SJCRH30 (cell line): ENCODE results near the gene NKTR. TPM values are rescaled to one million over a fixed set of nuclear protein-coding genes. Genes with fewer than 3 reads are reported as not detected.
"Not testable (repeated sequence)": the region's sequence is repeated elsewhere in the genome, so short reads cannot be mapped to it uniquely, and the experiment has no call there.

Experiments used
- DNase-seq, 2 experiments: peaks; one replicate each; pipeline ENCODE4 v3.0.0-alpha.2; 2015 to 2020
- H3K27ac ChIP-seq: fragments of 250-450 bp; sonication (Bioruptor Pico); 2 replicates; pipeline ENCODE4 v1.5.1; 2020; ENCODE audit warnings: mild to moderate bottlenecking, moderate library complexity
- H3K27me3 ChIP-seq: fragments of 250-450 bp; sonication (Bioruptor Pico); 2 replicates; pipeline ENCODE4 v1.5.1; 2020; ENCODE audit warnings: mild to moderate bottlenecking, moderate library complexity
- H3K36me3 ChIP-seq: fragments of 250-450 bp; sonication (Bioruptor Pico); 2 replicates; pipeline ENCODE4 v1.5.1; 2020; ENCODE audit warnings: mild to moderate bottlenecking, moderate library complexity
- H3K4me1 ChIP-seq: fragments of 250-450 bp; sonication (Bioruptor Pico); 2 replicates; pipeline ENCODE4 v1.5.1; 2020; ENCODE audit warnings: mild to moderate bottlenecking, moderate library complexity
- H3K4me3 ChIP-seq: fragments of 250-450 bp; sonication (Bioruptor Pico); 2 replicates; pipeline ENCODE4 v1.5.1; 2020; ENCODE audit warnings: mild to moderate bottlenecking, moderate library complexity
- H3K9me3 ChIP-seq: fragments of 250-450 bp; sonication (Bioruptor Pico); replicated peaks from 2 replicates; pipeline ENCODE4 v1.5.1; 2020; ENCODE audit warnings: mild to moderate bottlenecking, moderate library complexity
- total RNA-seq: library from RNA; depleted of rRNA; stranded (reverse); fragments of >200 nt; shearing (Covaris generic); gene quantifications from 2 replicates; pipeline ENCODE4 v1.2.3, GENCODE V29; 2014; rRNA removed

Gene NKTR
- total RNA-seq: 25.9 and 40.6 TPM in 2 replicates

DNA sequence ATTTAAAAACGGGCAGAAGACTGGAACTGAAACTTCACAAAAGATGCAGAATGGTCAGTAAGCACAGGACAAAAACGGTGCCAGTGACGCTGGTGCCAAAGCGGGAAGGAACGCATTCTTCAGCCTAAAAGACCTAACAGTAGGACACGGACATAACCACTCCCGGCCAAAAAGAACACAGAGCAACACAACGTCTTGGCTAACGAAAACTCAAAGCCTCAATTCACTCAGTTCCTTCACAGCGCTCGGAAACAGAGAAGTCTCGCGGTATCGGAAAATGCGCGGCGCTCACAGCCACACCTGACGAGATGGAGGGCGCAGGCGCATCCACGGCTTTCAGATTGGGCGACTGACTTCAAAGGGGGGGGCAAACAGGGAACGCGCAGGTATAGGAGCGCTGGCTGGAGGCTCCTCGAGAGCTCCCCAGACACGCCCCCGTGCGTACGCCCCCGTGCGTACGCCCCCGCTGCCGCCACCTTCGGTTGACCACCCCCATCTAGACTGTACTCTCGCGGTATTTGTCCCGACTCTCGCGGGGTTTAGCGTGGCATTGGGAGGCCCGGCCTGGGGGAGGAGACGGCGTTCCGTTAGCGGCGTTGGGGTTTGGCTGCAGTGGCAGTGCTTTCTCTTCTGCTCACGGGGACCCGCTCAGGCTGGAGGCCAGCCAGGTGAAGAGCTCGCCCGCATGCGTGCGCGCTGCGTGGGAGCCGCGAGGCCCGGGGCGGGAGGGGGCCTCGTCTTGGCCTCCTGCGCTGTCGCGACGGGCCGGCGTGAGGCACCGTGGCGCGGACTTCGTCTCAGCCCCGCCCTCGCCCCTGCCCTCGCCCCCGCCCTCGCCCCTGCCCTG is at the start of gene NKTR:
Gene NKTR (plus strand): TSS at position 576 of the 847 bp plus-strand sequence. CDS start 321 bp downstream, outside the sequence.
- Histone ChIP-seq H3K27ac (peak within 1 kb of the TSS; percentile 88), H3K4me3 (peak within 1 kb of the TSS; percentile 90), H3K4me1 (no peaks in the 10 kb centered on the region), H3K36me3 (no peaks in the 10 kb centered on the region), H3K9me3 (no peaks in the 10 kb centered on the region), H3K27me3 (no peaks in the 10 kb centered on the region)
- DNase-seq: peak; percentile 96 to 97

- no peaks in the 10 kb centered on the region for H3K36me3 ChIP-seq
- no peaks in the 10 kb centered on the region for H3K4me1 ChIP-seq
- DNase-seq: no peak
- no peak overlapping the region for H3K4me3 ChIP-seq
- H3K27me3 ChIP-seq: no peaks in the 10 kb centered on the region
- H3K27ac ChIP-seq: no peak overlapping the region
- no peaks in the 10 kb centered on the region for H3K9me3 ChIP-seq
These were observed 47.7 kb upstream of the NKTR start for GRCh38 chr3:42552830-42553229.

- H3K36me3 ChIP-seq: no peaks in the 10 kb centered on the region
- H3K4me3 ChIP-seq: no peak overlapping the region
These were observed 44.3 kb upstream of the NKTR start for GRCh38 chr3:42556089-42556632.

DNA sequence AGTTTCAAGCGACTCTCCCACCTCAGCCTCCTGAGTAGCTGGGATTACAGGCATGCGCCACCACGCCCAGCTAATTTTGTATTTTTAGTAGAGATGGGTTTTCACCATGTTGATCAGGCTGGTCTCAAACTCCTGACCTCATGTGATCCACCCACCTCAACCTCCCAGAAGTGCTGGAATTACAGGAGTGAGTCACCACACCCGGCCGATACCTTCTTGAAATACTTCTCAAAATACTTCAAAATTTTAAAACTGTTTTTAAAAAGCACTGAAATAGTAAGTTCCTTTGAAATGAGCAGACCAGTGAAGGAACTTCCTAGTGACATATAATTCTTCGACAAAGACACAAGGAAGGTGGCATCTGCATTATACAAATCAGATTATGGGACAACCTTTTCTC is 43.7 kb upstream of the NKTR start:
- H3K4me3 ChIP-seq, H3K27me3 ChIP-seq, H3K36me3 ChIP-seq, H3K27ac ChIP-seq, H3K9me3 ChIP-seq, DNase-seq, H3K4me1 ChIP-seq: not testable (repeated sequence)

More at GRCh38 chr3:42556089-42556632, 44.3 kb upstream of the NKTR start:
- Histone ChIP-seq H3K9me3 (no peaks in the 10 kb centered on the region), H3K27ac (no peak overlapping the region), H3K4me1 (no peaks in the 10 kb centered on the region), H3K27me3 (no peaks in the 10 kb centered on the region)
- no peak for DNase-seq

- no peak for DNase-seq
- Histone ChIP-seq H3K36me3 (no peaks in the 10 kb centered on the region), H3K4me1 (no peaks in the 10 kb centered on the region)
These were observed 42.6 kb upstream of the NKTR start for GRCh38 chr3:42557854-42558253.

DNA sequence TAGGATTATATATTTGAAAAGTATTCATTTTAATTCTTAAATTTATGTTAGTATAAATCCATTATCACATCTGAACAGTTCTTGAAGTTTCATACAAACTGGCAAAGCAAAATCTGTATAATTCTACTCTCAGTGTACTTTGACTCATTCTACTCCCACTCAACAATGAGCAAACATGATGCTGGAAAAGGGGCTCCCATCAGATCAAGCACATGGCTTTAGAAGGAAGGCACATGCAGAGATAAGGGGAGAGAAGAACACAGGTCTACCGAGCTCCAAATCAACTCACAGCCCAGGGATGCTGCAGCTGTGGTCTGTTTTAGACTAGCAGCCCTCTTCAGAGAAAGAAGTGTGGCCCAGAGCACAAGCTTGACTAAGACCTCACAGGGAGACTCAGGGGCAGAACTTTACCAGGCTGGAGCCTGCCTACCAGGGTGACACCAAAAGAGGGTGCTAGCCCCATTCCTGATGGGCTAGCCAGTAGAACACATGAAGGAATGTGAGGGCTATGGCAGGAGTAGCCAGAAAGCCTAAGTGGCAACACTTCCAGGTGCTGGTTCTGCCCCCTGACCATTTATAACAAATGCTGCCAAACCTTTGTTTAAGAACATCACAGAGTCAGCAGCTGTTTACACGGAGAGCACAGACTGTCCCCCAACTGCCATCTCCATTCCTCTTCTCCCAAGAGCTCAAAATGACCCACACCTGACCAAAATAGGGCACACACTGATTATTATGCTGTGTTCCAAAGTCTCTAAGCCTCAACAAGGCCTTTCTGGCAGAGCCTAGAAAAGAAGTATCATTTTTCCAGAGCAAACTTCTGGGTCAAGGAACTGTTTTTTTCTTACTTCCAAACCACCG is 38.2 kb upstream of the NKTR start:
- DNase-seq: no peak
- H3K9me3 ChIP-seq: no peaks in the 10 kb centered on the region
- no peaks in the 10 kb centered on the region for H3K4me1 ChIP-seq
- H3K4me3 ChIP-seq: no peak overlapping the region
- H3K27me3 ChIP-seq: no peaks in the 10 kb centered on the region
- H3K27ac ChIP-seq: no peak overlapping the region
- no peaks in the 10 kb centered on the region; the same call in 1 of the 2 replicates for H3K36me3 ChIP-seq

More at GRCh38 chr3:42557854-42558253, 42.6 kb upstream of the NKTR start:
- no peaks in the 10 kb centered on the region for H3K27me3 ChIP-seq
- H3K4me3 ChIP-seq: no peak overlapping the region
- no peak overlapping the region for H3K27ac ChIP-seq
- no peaks in the 10 kb centered on the region for H3K9me3 ChIP-seq

DNA sequence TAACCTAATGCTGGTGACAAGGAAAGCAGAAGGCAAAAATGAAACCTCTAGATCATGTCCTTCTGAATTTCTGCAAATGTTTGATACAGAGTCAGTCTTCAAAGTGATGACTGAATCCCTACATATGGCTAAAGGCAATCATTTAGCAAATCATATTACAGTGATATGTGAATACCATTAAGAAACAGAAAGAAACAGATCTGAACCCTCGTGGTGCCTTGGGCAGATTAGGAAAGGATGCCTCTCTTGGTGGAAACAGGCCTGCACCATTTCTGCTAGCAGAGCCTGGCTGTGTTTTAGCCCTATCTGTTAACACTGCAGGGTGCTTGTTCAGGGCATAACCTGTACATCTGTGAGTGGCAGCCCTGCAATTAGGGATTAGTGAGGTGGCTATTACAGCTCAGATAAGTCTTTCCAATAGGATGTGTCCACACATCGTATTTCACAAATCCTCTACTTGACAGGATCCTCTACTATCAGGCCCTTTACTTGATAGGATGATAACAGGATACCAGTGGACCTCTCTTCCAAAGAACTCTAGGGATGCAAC is 30.8 kb upstream of the NKTR start:
- Histone ChIP-seq H3K4me1 (no peaks in the 10 kb centered on the region), H3K9me3 (no peaks in the 10 kb centered on the region)

GRCh38 chr3:42572278-42572677 is 28.2 kb upstream of the NKTR start:
- Histone ChIP-seq H3K36me3 (peaks cover 5% of the 10 kb centered on the region), H3K4me1 (no peaks in the 10 kb centered on the region), H3K4me3 (no peak overlapping the region), H3K9me3 (no peaks in the 10 kb centered on the region; the same call in 1 of the 2 replicates), H3K27ac (no peak overlapping the region), H3K27me3 (no peaks in the 10 kb centered on the region)
- peak; percentile 17 to 52 for DNase-seq

More for the DNA sequence above, 30.8 kb upstream of the NKTR start:
- no peak overlapping the region for H3K27ac ChIP-seq
- peaks cover 5% of the 10 kb centered on the region for H3K36me3 ChIP-seq
- no peaks in the 10 kb centered on the region for H3K27me3 ChIP-seq
- H3K4me3 ChIP-seq: no peak overlapping the region
- no peak for DNase-seq

DNA sequence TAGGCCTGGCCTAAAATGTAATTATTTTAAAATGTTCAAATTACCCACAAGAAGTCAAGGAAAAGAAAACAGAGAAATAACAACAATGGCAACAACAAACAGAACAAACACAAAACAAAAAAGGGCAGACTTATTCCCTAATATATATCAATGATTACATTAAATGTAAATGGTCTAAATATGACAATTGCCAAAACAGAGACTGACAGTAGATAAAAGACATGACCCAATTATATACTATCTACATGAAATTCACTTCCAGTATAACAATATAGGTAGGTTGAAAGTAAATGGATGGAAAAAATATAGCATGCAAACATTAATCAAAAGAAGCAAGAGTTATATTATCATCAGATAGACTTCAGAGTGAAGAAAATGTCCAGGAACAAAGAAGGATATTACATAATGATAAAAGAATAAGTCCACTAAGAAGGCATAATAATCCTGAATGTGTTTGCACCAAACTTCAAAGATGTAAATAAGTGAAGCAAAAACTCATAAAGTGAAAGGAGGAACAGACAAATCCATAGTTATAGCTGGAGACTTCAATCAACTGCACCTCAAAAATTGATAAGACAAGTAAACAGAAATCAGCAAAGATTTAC is 25.2 kb upstream of the NKTR start:
- Histone ChIP-seq H3K9me3 (no peaks in the 10 kb centered on the region; the same call in 1 of the 2 replicates), H3K4me3 (no peak overlapping the region), H3K27me3 (no peaks in the 10 kb centered on the region), H3K36me3 (peaks cover 5% of the 10 kb centered on the region), H3K4me1 (no peaks in the 10 kb centered on the region), H3K27ac (no peak overlapping the region)
- DNase-seq: no peak

DNA sequence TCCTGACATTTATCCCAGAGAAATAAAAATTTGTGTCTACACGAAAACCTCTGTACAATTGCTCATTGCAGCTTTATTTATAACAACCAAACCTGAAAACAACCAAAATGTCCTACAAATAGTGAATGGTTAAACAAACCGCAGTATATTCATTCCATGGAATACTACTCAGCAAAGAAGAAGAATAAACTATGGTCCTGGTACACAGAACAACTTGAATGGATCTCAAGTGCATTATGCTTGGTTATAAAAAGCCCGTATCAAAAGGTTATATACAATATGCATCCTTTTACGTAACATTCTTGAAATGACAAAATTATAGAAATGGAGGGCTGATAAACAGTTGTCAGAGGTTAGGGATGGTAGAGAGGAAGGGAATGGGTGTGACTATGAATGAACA is 22.4 kb upstream of the NKTR start:
- Histone ChIP-seq H3K36me3 (peaks cover 5% of the 10 kb centered on the region), H3K9me3 (no peaks in the 10 kb centered on the region; the same call in 1 of the 2 replicates), H3K4me1 (no peaks in the 10 kb centered on the region), H3K27ac (no peak overlapping the region), H3K4me3 (no peak overlapping the region), H3K27me3 (no peaks in the 10 kb centered on the region)
- no peak for DNase-seq

- H3K9me3 ChIP-seq, DNase-seq, H3K4me3 ChIP-seq: not testable (repeated sequence)
These were observed 21.1 kb upstream of the NKTR start for GRCh38 chr3:42579346-42579745.

GRCh38 chr3:42581400-42581708 is 19.1 kb upstream of the NKTR start:
- H3K9me3 ChIP-seq: no peaks in the 10 kb centered on the region
- peak overlapping the region; percentile 78 for H3K27ac ChIP-seq
- no peaks in the 10 kb centered on the region for H3K36me3 ChIP-seq
- H3K27me3 ChIP-seq: no peaks in the 10 kb centered on the region
- peak overlapping the region; percentile 99 for H3K4me3 ChIP-seq
- DNase-seq: no peak
- no peaks in the 10 kb centered on the region for H3K4me1 ChIP-seq

More at GRCh38 chr3:42579346-42579745, 21.1 kb upstream of the NKTR start:
- H3K27me3 ChIP-seq, H3K27ac ChIP-seq, H3K36me3 ChIP-seq, H3K4me1 ChIP-seq: not testable (repeated sequence)

GRCh38 chr3:42581709-42582473 is 18.6 kb upstream of the NKTR start, which contains the start of gene SEC22C:
Gene SEC22C, minus strand, starts transcription at chr3:42581967. Its CDS starts 12,921 bp downstream, at chr3:42569046.
- H3K27me3 ChIP-seq: no peaks in the 10 kb centered on the region
- H3K9me3 ChIP-seq: no peaks in the 10 kb centered on the region
- peak; percentile 91 for DNase-seq
- H3K27ac ChIP-seq: peak within 1 kb of the TSS; percentile 78
- H3K4me1 ChIP-seq: no peaks in the 10 kb centered on the region
- H3K4me3 ChIP-seq: peak within 1 kb of the TSS; percentile 99
- H3K36me3 ChIP-seq: no peaks in the 10 kb centered on the region
